H9 (cell line): ENCODE results near the gene SPIB. TPM values are rescaled to one million over a fixed set of nuclear protein-coding genes. Genes with fewer than 3 reads are reported as not detected.

Experiments used
- DNase-seq: peaks from one replicate; pipeline ENCODE4 v3.0.0-alpha.2; 2017
- H2AFZ ChIP-seq: one replicate; pipeline ENCODE4 v1.6.1; 2013; ENCODE audit warnings: mild to moderate bottlenecking, low read length, control low read depth, moderate library complexity
- H2AK5ac ChIP-seq: 2 replicates; pipeline ENCODE4 v1.6.1; 2013; ENCODE audit warnings: low read length, control low read depth, mixed read lengths; ENCODE audit not compliant: insufficient read length
- H2BK120ac ChIP-seq: one replicate; pipeline ENCODE4 v1.6.1; 2013; ENCODE audit warnings: low read depth, mild to moderate bottlenecking, low read length, control low read depth, inconsistent platforms; ENCODE audit not compliant: poor library complexity, severe bottlenecking
- H2BK12ac ChIP-seq: 2 replicates; pipeline ENCODE4 v1.6.1; 2013; ENCODE audit warnings: low read length, control low read depth, mixed read lengths, low read depth; ENCODE audit not compliant: insufficient read length
- H2BK15ac ChIP-seq: 2 replicates; pipeline ENCODE4 v1.6.1; 2013; ENCODE audit warnings: low read depth, low read length, control low read depth
- H2BK20ac ChIP-seq: one replicate; pipeline ENCODE4 v1.6.1; 2013; ENCODE audit warnings: low read depth, mild to moderate bottlenecking, low read length, control low read depth, inconsistent platforms; ENCODE audit not compliant: poor library complexity, severe bottlenecking
- H2BK5ac ChIP-seq: 2 replicates; pipeline ENCODE4 v1.6.1; 2013; ENCODE audit warnings: low read length, control low read depth, mixed read lengths; ENCODE audit not compliant: insufficient read length
- H3K14ac ChIP-seq: 2 replicates; pipeline ENCODE4 v1.6.1; 2013; ENCODE audit warnings: low read length, control low read depth; ENCODE audit not compliant: insufficient read depth
- H3K18ac ChIP-seq: 2 replicates; pipeline ENCODE4 v1.6.1; 2013; ENCODE audit warnings: low read depth, mild to moderate bottlenecking, mixed read lengths, low read length, control low read depth; ENCODE audit not compliant: insufficient read length
- H3K23ac ChIP-seq: 2 replicates; pipeline ENCODE4 v1.6.1; 2013; ENCODE audit warnings: low read length, control low read depth, mixed read lengths, low read depth; ENCODE audit not compliant: insufficient read length
- H3K23me2 ChIP-seq: 2 replicates; pipeline ENCODE4 v1.6.1; 2013; ENCODE audit warnings: low read depth, mild to moderate bottlenecking, mixed read lengths, low read length, control low read depth; ENCODE audit not compliant: insufficient read length, poor library complexity, severe bottlenecking
- H3K27ac ChIP-seq: 2 replicates; pipeline ENCODE4 v1.5.1; 2013; ENCODE audit warnings: low read length, control low read depth, mixed read lengths, low read depth; ENCODE audit not compliant: insufficient read length
- H3K27me3 ChIP-seq: 2 replicates; pipeline ENCODE4 v1.6.1; 2013; ENCODE audit warnings: low read length, control low read depth, inconsistent platforms; ENCODE audit not compliant: insufficient read depth
- H3K4ac ChIP-seq: 2 replicates; pipeline ENCODE4 v1.6.1; 2013; ENCODE audit warnings: low read depth, mild to moderate bottlenecking, control low read depth, inconsistent platforms, low read length, moderate library complexity
- H3K4me1 ChIP-seq: 2 replicates; pipeline ENCODE4 v1.6.1; 2013; ENCODE audit warnings: low read length, control low read depth, inconsistent platforms; ENCODE audit not compliant: insufficient read depth
- H3K4me2 ChIP-seq: 2 replicates; pipeline ENCODE4 v1.6.1; 2013; ENCODE audit warnings: low read length, control low read depth, mixed read lengths; ENCODE audit not compliant: insufficient read length, insufficient read depth
- H3K56ac ChIP-seq: 2 replicates; pipeline ENCODE4 v1.6.1; 2013; ENCODE audit warnings: low read depth, mild to moderate bottlenecking, mixed read lengths, low read length, control low read depth; ENCODE audit not compliant: insufficient read length
- H3K79me1 ChIP-seq: 2 replicates; pipeline ENCODE4 v1.6.1; 2013; ENCODE audit warnings: low read depth, mild to moderate bottlenecking, moderate library complexity, low read length, control low read depth, inconsistent platforms; ENCODE audit not compliant: insufficient read depth, poor library complexity, severe bottlenecking
- H3K79me2 ChIP-seq: 2 replicates; pipeline ENCODE4 v1.6.1; 2013; ENCODE audit warnings: low read length, control low read depth, inconsistent platforms; ENCODE audit not compliant: insufficient read depth
- H3K9ac ChIP-seq: 2 replicates; pipeline ENCODE4 v1.6.1; 2013; ENCODE audit warnings: low read length, control low read depth, mixed read lengths; ENCODE audit not compliant: insufficient read length; ENCODE audit errors: extremely low read depth
- H3K9me3 ChIP-seq: one replicate; pipeline ENCODE4 v1.6.1; 2013; ENCODE audit warnings: low read depth, low read length, inconsistent platforms; ENCODE audit not compliant: control insufficient read depth
- H3T11ph ChIP-seq: one replicate; pipeline ENCODE4 v1.6.1; 2013; ENCODE audit warnings: mild to moderate bottlenecking, low read length, control low read depth, inconsistent platforms
- H4K20me1 ChIP-seq: one replicate; pipeline ENCODE4 v1.6.1; 2013; ENCODE audit not compliant: control insufficient read depth, insufficient read length, insufficient read depth
- H4K5ac ChIP-seq: 2 replicates; pipeline ENCODE4 v1.6.1; 2013; ENCODE audit warnings: low read depth, mild to moderate bottlenecking, mixed read lengths, low read length, control low read depth; ENCODE audit not compliant: insufficient read length
- H4K8ac ChIP-seq: replicated peaks from 2 replicates; pipeline ENCODE4 v1.6.1; 2013; ENCODE audit warnings: low read length, control low read depth, mixed read lengths, low read depth; ENCODE audit not compliant: insufficient read length
- H4K91ac ChIP-seq: 2 replicates; pipeline ENCODE4 v1.6.1; 2013; ENCODE audit warnings: low read depth, mild to moderate bottlenecking, moderate library complexity, mixed read lengths, low read length, control low read depth; ENCODE audit not compliant: insufficient read length
- H3K27ac Mint-ChIP-seq, 3 experiments: 2 replicates in 2 of 3; 3 replicates in 1 of 3; pipeline ENCODE4 v1.8.0; 2020 to 2021; ENCODE audit warnings: mixed read lengths in 3 of 3, mild to moderate bottlenecking in 1 of 3, moderate library complexity in 1 of 3
- H3K27me3 Mint-ChIP-seq: 2 replicates; pipeline ENCODE4 v1.8.0; 2021; ENCODE audit warnings: low read depth, mild to moderate bottlenecking, moderate library complexity, mixed read lengths
- H3K36me3 Mint-ChIP-seq, 3 experiments: 2 replicates in 2 of 3; 3 replicates in 1 of 3; pipeline ENCODE4 v1.8.0; 2020 to 2021; ENCODE audit warnings: low read depth in 3 of 3, mixed read lengths in 3 of 3; ENCODE audit not compliant: insufficient read depth in 1 of 3
- H3K4me1 Mint-ChIP-seq, 2 experiments: 2 replicates each; pipeline ENCODE4 v1.8.0; 2020; ENCODE audit warnings: mixed read lengths in 2 of 2
- H3K4me3 Mint-ChIP-seq, 2 experiments: 2 replicates in 1 of 2; 3 replicates in 1 of 2; pipeline ENCODE4 v1.8.0; 2020 to 2021; ENCODE audit warnings: mild to moderate bottlenecking in 2 of 2, mixed read lengths in 2 of 2, moderate library complexity in 1 of 2
- H3K9me3 Mint-ChIP-seq, 2 experiments: 2 replicates in 1 of 2; 3 replicates in 1 of 2; pipeline ENCODE4 v1.8.0; 2020; ENCODE audit warnings: mild to moderate bottlenecking in 2 of 2, mixed read lengths in 2 of 2, moderate library complexity in 1 of 2
- CTCF ChIP-seq: fragments of 200-600 bp; sonication (generic); conservative IDR thresholded peaks from 3 replicates; pipeline ENCODE4 v1.8.0; 2021; ENCODE audit warnings: antibody characterized with exemption, mild to moderate bottlenecking
- WGBS: extraction: QIAGEN DNeasy Blood & Tissue Kit; methylation state at CpG from one replicate; pipeline ENCODE4 v1.1.7; 2013; ENCODE audit warnings: missing lambda C conversion rate, low lambda C conversion rate, mixed read lengths; ENCODE audit not compliant: insufficient read length; ENCODE audit errors: extremely low coverage; 5-methylcytosine and 5-hydroxymethylcytosine counted together
- total RNA-seq: library from RNA; stranded (reverse); gene quantifications from 2 replicates; pipeline ENCODE4 v1.2.1, GENCODE V29; 2021

The SPIB gene
- total RNA-seq, 1 experiment from 2014 or later = 33.3 TPM

- DNase-seq = no peak
- peaks cover 13% of the 10 kb centered on the region for H3K27me3 Mint-ChIP-seq
- Histone ChIP-seq H3K9ac (no peak overlapping the region), H4K5ac (no peak overlapping the region), H3K4me2 (no peak overlapping the region), H2AK5ac (no peak overlapping the region), H2BK5ac (no peak overlapping the region), H2AFZ (no peak overlapping the region), H3T11ph (no peak overlapping the region), H3K27me3 (no peaks in the 10 kb centered on the region), H4K91ac (no peak overlapping the region), H2BK12ac (no peak overlapping the region), H3K79me2 (no peaks in the 10 kb centered on the region), H3K79me1 (no peaks in the 10 kb centered on the region), H3K56ac (no peak overlapping the region), H3K18ac (no peak overlapping the region), H3K27ac (no peak overlapping the region), H3K23me2 (no peaks in the 10 kb centered on the region), H4K8ac (no peak overlapping the region), H3K14ac (no peak overlapping the region), H3K4me1 (no peaks in the 10 kb centered on the region), H2BK15ac (no peak overlapping the region), H3K4ac (no peak overlapping the region), H4K20me1 (no peaks in the 10 kb centered on the region), H3K23ac (no peak overlapping the region), H2BK20ac (no peak overlapping the region), H3K9me3 (no peaks in the 10 kb centered on the region), H2BK120ac (no peak overlapping the region)
- WGBS = no CpG with 5 or more reads among the region's 13 CpGs
- no peak overlapping the region for H3K4me3 Mint-ChIP-seq
- peaks cover 9 to 12% of the 10 kb centered on the region in 2 experiments for H3K4me1 Mint-ChIP-seq
- no peaks in the 10 kb centered on the region; a peak in 1 of 7 replicates for H3K36me3 Mint-ChIP-seq
- no peak for TF ChIP-seq CTCF
- H3K27ac Mint-ChIP-seq = no peak overlapping the region
- H3K9me3 Mint-ChIP-seq = no peaks in the 10 kb centered on the region; a peak in 1 of 5 replicates
These were observed 46.3 kb downstream of the SPIB start for GRCh38 chr19:50465000-50465399.
